IMR-90 (cell line): Measurements from ENCODE around the gene CDK15. TPM values are rescaled to one million over a fixed set of nuclear protein-coding genes. Genes with fewer than 3 reads are reported as not detected.

Experiments used
- ATAC-seq: fragments of 200-7000 bp; cut with Tn5 transposase; 2 replicates; pipeline ENCODE4 v1.9.1; 2020; ENCODE audit warnings: low read depth, mild to moderate bottlenecking, moderate library complexity
- BruUV-seq: library from RNA; stranded (reverse); fragments of 400-500 nt; replicated peaks from 2 replicates; lab custom pipeline; 2021; lab: Mats Ljungman, UMichigan
- CTCF ChIA-PET: fragments of 300-600 bp; formaldehyde crosslinking; extraction: SDS; loops from one replicate; lab custom pipeline; 2021; ENCODE audit warnings: antibody characterized with exemption; lab: Yijun Ruan, JAX
- POLR2A ChIA-PET: fragments of 300-600 bp; sonication (Branson Sonifier 250); formaldehyde crosslinking; loops from one replicate; lab custom pipeline; 2022; ENCODE audit warnings: antibody characterized with exemption; ENCODE audit not compliant: unreplicated experiment; lab: Charles Lee
- DNase-seq: peaks from one replicate; pipeline ENCODE4 v3.0.0; 2013
- H2AFZ ChIP-seq: replicated peaks from 2 replicates; pipeline ENCODE3; 2013; ENCODE audit warnings: low read length, mild to moderate bottlenecking; ENCODE audit not compliant: poor library complexity
- H2AK5ac ChIP-seq: 2 replicates; pipeline ENCODE4 v1.6.1; 2013; ENCODE audit warnings: low read depth, low read length, inconsistent platforms
- H2AK9ac ChIP-seq: replicated peaks from 2 replicates; pipeline ENCODE3; 2013; ENCODE audit warnings: mild to moderate bottlenecking, low read depth, low read length, moderate library complexity; ENCODE audit not compliant: poor library complexity
- H2BK120ac ChIP-seq: 2 replicates; pipeline ENCODE4 v1.6.1; 2013; ENCODE audit warnings: low read depth, low read length, inconsistent platforms
- H2BK15ac ChIP-seq: 3 replicates; pipeline ENCODE4 v1.6.1; 2013; ENCODE audit warnings: low read depth, low read length, inconsistent platforms
- H2BK20ac ChIP-seq: 2 replicates; pipeline ENCODE4 v1.6.1; 2013; ENCODE audit warnings: low read depth, mild to moderate bottlenecking, inconsistent platforms, low read length, moderate library complexity
- H2BK5ac ChIP-seq: 2 replicates; pipeline ENCODE4 v1.6.1; 2013; ENCODE audit warnings: mild to moderate bottlenecking, low read depth, low read length, inconsistent platforms; ENCODE audit not compliant: poor library complexity, severe bottlenecking
- H3K14ac ChIP-seq: replicated peaks from 2 replicates; pipeline ENCODE4 v1.6.1; 2013; ENCODE audit warnings: low read depth, low read length, inconsistent platforms
- H3K18ac ChIP-seq: 2 replicates; pipeline ENCODE4 v1.6.1; 2013; ENCODE audit warnings: low read depth, low read length, control low read depth
- H3K23ac ChIP-seq: 2 replicates; pipeline ENCODE4 v1.6.1; 2013; ENCODE audit warnings: low read depth, low read length, inconsistent platforms
- H3K27ac ChIP-seq: 2 replicates; pipeline ENCODE4 v1.5.1; 2013; ENCODE audit warnings: mild to moderate bottlenecking, control low read depth, low read length; ENCODE audit not compliant: insufficient read depth
- H3K27me3 ChIP-seq: 2 replicates; pipeline ENCODE4 v1.6.1; 2013; ENCODE audit warnings: low read length; ENCODE audit not compliant: control insufficient read depth, insufficient read depth
- H3K36me3 ChIP-seq: 2 replicates; pipeline ENCODE4 v1.6.1; 2013; ENCODE audit warnings: low read length, mixed read lengths; ENCODE audit not compliant: control insufficient read depth, insufficient read depth
- H3K4ac ChIP-seq: 2 replicates; pipeline ENCODE4 v1.6.1; 2013; ENCODE audit warnings: low read depth, low read length, inconsistent platforms
- H3K4me1 ChIP-seq: 2 replicates; pipeline ENCODE4 v1.6.1; 2013; ENCODE audit warnings: low read length, mixed read lengths; ENCODE audit not compliant: control insufficient read depth, insufficient read depth
- H3K4me2 ChIP-seq: 2 replicates; pipeline ENCODE4 v1.6.1; 2013; ENCODE audit warnings: low read depth, mild to moderate bottlenecking, control low read depth, low read length, moderate library complexity
- H3K4me3 ChIP-seq: 2 replicates; pipeline ENCODE4 v1.5.1; 2013; ENCODE audit warnings: low read depth, mild to moderate bottlenecking, control low read depth, low read length, moderate library complexity; ENCODE audit not compliant: insufficient read depth
- H3K56ac ChIP-seq: 2 replicates; pipeline ENCODE4 v1.6.1; 2013; ENCODE audit warnings: low read length, inconsistent platforms; ENCODE audit not compliant: insufficient read depth; ENCODE audit errors: extremely low read depth
- H3K79me1 ChIP-seq, 2 experiments: 2 replicates each; pipeline ENCODE4 v1.6.1; 2013; ENCODE audit warnings: low read length in 2 of 2, inconsistent platforms in 1 of 2, low read depth in 1 of 2
- H3K9ac ChIP-seq: 2 replicates; pipeline ENCODE4 v1.6.1; 2013; ENCODE audit warnings: low read depth, low read length, control low read depth
- H3K9me1 ChIP-seq: 2 replicates; pipeline ENCODE4 v1.6.1; 2013; ENCODE audit warnings: low read length, inconsistent platforms; ENCODE audit not compliant: insufficient read depth
- H3K9me3 ChIP-seq: 2 replicates; pipeline ENCODE4 v1.6.1; 2013; ENCODE audit warnings: low read length; ENCODE audit not compliant: control insufficient read depth, insufficient read depth
- H4K20me1 ChIP-seq: 2 replicates; pipeline ENCODE4 v1.6.1; 2013; ENCODE audit warnings: low read length, inconsistent platforms; ENCODE audit not compliant: insufficient read depth
- H4K5ac ChIP-seq: 2 replicates; pipeline ENCODE4 v1.6.1; 2013; ENCODE audit warnings: mild to moderate bottlenecking, low read depth, low read length, control low read depth
- H4K8ac ChIP-seq, 2 experiments: 2 replicates each; pipeline ENCODE4 v1.6.1; 2013; ENCODE audit warnings: low read depth in 2 of 2, low read length in 2 of 2, control low read depth in 1 of 2, inconsistent platforms in 1 of 2
- H4K91ac ChIP-seq: 2 replicates; pipeline ENCODE4 v1.6.1; 2013; ENCODE audit warnings: low read depth, low read length, inconsistent platforms; ENCODE audit not compliant: insufficient read depth
- MAZ ChIP-seq: IDR thresholded peaks from 2 replicates; pipeline ENCODE4 v1.6.1; 2012; ENCODE audit warnings: low read depth, mild to moderate bottlenecking, low read length, improper control_type of control experiment, moderate library complexity, borderline replicate concordance
- NFE2L2 ChIP-seq: fragments of 150-350 bp; IDR thresholded peaks from 2 replicates; pipeline ENCODE4 v1.6.1; 2016; ENCODE audit warnings: low read depth, mild to moderate bottlenecking, low read length
- WGBS, 2 experiments: methylation state at CpG; one replicate each; pipeline versions ENCODE4 v1.1.5 to v1.1.7; 2013; ENCODE audit warnings: missing lambda C conversion rate in 2 of 2; ENCODE audit not compliant: insufficient read length in 1 of 2; ENCODE audit errors: extremely low coverage in 2 of 2; 5-methylcytosine and 5-hydroxymethylcytosine counted together
- dilution Hi-C: fragments of 300-500 bp; cut with HindIII; formaldehyde crosslinking; loops from one replicate; pipeline ENCODE4 v1.14.3; 2018; ENCODE audit warnings: low sequenced_read_pairs; ENCODE audit not compliant: unreplicated experiment
- in situ Hi-C: fragments of 300-500 bp; cut with MboI; formaldehyde crosslinking; loops from 3 replicates; pipeline ENCODE4 v1.14.3; 2019; ENCODE audit warnings: low sequenced_read_pairs, inconsistent platforms, mixed read lengths
- intact Hi-C: fragments of 100-400 bp; cut with micrococcal nuclease; formaldehyde crosslinking; loops from 2 replicates; pipeline ENCODE4 v1.10.0; 2022
- polyA plus RNA-seq, 3 experiments: library from polyadenylated mRNA; depleted of rRNA; stranded (reverse); fragments of >200 nt; gene quantifications; 2 replicates each; pipeline ENCODE4 v1.2.3, GENCODE V29; 2012; ENCODE audit warnings: low replicate concordance in 1 of 3
- total RNA-seq: library from RNA; depleted of rRNA; stranded (reverse); fragments of >200 nt; gene quantifications from 2 replicates; pipeline ENCODE4 v1.2.3, GENCODE V29; 2012

CDK15 gene
- total and polyA plus RNA-seq, 2 of the 4 experiments (the other 2 are of a cell fraction): 16.1 to 33.0 TPM

- Histone ChIP-seq H2AK9ac (no peak overlapping the region), H3K9ac (no peak overlapping the region), H3K4me1 (peaks cover 8% of the 10 kb centered on the region), H3K27me3 (peaks cover 2% of the 10 kb centered on the region; the same call in 1 of the 2 replicates), H3K4me3 (no peak overlapping the region), H3K9me1 (0 out of 2 replicates have a peak, but pooled peaks cover 11% of the 10 kb centered on the region), H2BK120ac (no peak overlapping the region), H3K27ac (no peak overlapping the region), H2AK5ac (no peak overlapping the region), H2BK15ac (no peak overlapping the region), H4K5ac (no peak overlapping the region), H2BK5ac (no peak overlapping the region), H3K56ac (no peak overlapping the region), H4K8ac (no peak overlapping the region), H3K4ac (no peak overlapping the region), H2BK20ac (no peak overlapping the region), H3K4me2 (no peak overlapping the region), H4K91ac (no peak overlapping the region), H2AFZ (no peak overlapping the region), H3K18ac (no peak overlapping the region), H3K23ac (no peak overlapping the region), H3K14ac (no peak overlapping the region), H3K79me1 (no peaks in the 10 kb centered on the region), H3K36me3 (no peaks in the 10 kb centered on the region), H3K9me3 (no peaks in the 10 kb centered on the region), H4K20me1 (no peaks in the 10 kb centered on the region)
- dilution Hi-C loops: no loop called here
- intact Hi-C loops: no loop called here
- in situ Hi-C loops: no loop called here
- BruUV-seq: no TSS peak
- DNase-seq (no peak), ATAC-seq (no peak)
- WGBS, 2 experiments: no CpG with 5 or more reads among the region's 3 CpGs
- TF ChIP-seq MAZ (no peak), NFE2L2 (no peak)
- ChIA-PET POLR2A (no interaction called here), CTCF (interaction anchor here (0.6 kb wide), 1 partner anchor 9 kb away, joined by 3 read pairs; no protein-coding TSS in a partner anchor)
Measured at GRCh38 chr2:201929281-201930026, 123.1 kb downstream of the CDK15 start.
